Subcutaneous abdominal adipose tissue (tissue), 5 donors: ENCODE data around the gene MARVELD1.

Experiments used
- H3K27ac ChIP-seq: one replicate; pipeline ENCODE4 v1.7.0; 2013; ENCODE audit warnings: low read depth, mild to moderate bottlenecking, inconsistent platforms, low read length, moderate library complexity
- H3K27me3 ChIP-seq, 5 donors: one replicate each; pipeline ENCODE4 v1.7.0; 2013; ENCODE audit warnings: low read length in 5 of 5, inconsistent platforms in 1 of 5; ENCODE audit not compliant: control insufficient read depth in 5 of 5, insufficient read depth in 4 of 5
- H3K36me3 ChIP-seq, 5 donors: one replicate each; pipeline ENCODE4 v1.7.0; 2013; ENCODE audit warnings: low read length in 5 of 5; ENCODE audit not compliant: control insufficient read depth in 5 of 5, insufficient read depth in 5 of 5
- H3K4me1 ChIP-seq, 5 donors: one replicate each; pipeline ENCODE4 v1.7.0; 2013; ENCODE audit warnings: low read length in 5 of 5, mild to moderate bottlenecking in 3 of 5, moderate library complexity in 1 of 5; ENCODE audit not compliant: control insufficient read depth in 5 of 5, insufficient read depth in 5 of 5
- H3K4me3 ChIP-seq, 5 donors: one replicate each; pipeline ENCODE4 v1.7.0; 2013; ENCODE audit warnings: low read length in 5 of 5, low read depth in 1 of 5
- H3K9ac ChIP-seq, 5 donors: one replicate each; pipeline ENCODE4 v1.7.0; 2013; ENCODE audit warnings: low read length in 5 of 5, mild to moderate bottlenecking in 4 of 5, moderate library complexity in 3 of 5
- H3K9me3 ChIP-seq, 5 donors: one replicate each; pipeline ENCODE4 v1.7.0; 2013; ENCODE audit warnings: low read length in 5 of 5; ENCODE audit not compliant: control insufficient read depth in 5 of 5
- donor health status: healthy.
- donor health status: healthy.
- donor health status: healthy.
- donor health status: healthy.
- donor health status: healthy.

The MARVELD1 gene

DNA sequence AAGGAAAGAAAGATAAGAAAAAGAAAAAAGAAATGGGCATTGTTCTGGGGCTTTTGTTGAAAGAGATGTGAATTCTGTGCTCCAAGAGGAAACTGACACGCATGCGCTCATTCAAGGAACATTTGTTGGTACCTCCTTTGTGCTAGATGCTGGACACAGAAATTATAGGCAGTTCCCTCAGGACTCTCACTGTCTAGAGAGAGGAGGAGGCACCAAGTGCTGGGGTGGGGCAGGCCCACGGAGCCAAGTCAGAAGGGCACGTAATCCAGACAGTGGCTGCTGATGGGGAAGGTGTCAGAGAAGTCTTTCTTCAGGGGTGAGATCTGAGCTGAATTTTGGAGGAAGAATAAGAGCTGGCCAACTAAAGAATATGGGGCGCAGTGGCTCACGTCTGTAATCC, 20.5 kb downstream of the MARVELD1 start:
- H3K36me3 ChIP-seq, result peaks cover 0 to 2% (median 0%) of the 10 kb centered on the region in 5 donors
- no peak overlapping the region for H3K4me3 ChIP-seq
- no peaks in the 10 kb centered on the region for H3K27me3 ChIP-seq
- H3K9me3 ChIP-seq, result no peaks in the 10 kb centered on the region
- no peak overlapping the region for H3K27ac ChIP-seq
- peaks cover 3 to 24% (median 17%) of the 10 kb centered on the region in 5 donors for H3K4me1 ChIP-seq
- no peak overlapping the region for H3K9ac ChIP-seq

DNA sequence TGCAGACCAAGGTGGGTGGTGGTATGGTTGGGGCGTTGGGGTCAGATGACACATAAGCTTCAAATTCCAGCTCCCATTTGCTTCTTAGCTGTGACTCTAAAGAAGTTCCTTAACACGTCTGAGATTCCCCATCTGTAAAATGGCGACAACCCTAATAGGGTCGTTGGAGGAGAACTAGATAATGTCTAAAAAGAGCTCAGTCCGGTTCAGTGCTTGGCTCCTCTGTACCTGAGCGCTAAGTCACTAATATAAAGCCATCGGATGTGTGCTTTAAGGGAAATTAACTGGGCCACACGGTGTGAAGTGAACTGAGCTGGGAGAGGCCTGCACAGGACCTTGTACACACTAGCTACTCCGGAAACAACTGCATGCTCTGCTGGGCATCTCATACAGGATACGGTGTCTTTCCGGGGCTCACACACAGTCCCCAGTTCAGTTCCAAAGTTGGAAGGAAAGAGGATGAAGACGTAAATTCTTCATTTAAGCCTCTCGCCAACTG, 22.9 kb downstream of the MARVELD1 start:
- Histone ChIP-seq H3K9ac (peak overlapping the region in 2 of 5 donors; percentile 95 to 96), H3K27ac (no peak overlapping the region), H3K36me3 (peaks cover 7 to 16% (median 12%) of the 10 kb centered on the region in 5 donors), H3K4me3 (peak overlapping the region; percentile 42 to 96 (median 91)), H3K4me1 (peaks cover 3 to 24% (median 17%) of the 10 kb centered on the region in 5 donors), H3K27me3 (no peaks in the 10 kb centered on the region), H3K9me3 (no peaks in the 10 kb centered on the region)

DNA sequence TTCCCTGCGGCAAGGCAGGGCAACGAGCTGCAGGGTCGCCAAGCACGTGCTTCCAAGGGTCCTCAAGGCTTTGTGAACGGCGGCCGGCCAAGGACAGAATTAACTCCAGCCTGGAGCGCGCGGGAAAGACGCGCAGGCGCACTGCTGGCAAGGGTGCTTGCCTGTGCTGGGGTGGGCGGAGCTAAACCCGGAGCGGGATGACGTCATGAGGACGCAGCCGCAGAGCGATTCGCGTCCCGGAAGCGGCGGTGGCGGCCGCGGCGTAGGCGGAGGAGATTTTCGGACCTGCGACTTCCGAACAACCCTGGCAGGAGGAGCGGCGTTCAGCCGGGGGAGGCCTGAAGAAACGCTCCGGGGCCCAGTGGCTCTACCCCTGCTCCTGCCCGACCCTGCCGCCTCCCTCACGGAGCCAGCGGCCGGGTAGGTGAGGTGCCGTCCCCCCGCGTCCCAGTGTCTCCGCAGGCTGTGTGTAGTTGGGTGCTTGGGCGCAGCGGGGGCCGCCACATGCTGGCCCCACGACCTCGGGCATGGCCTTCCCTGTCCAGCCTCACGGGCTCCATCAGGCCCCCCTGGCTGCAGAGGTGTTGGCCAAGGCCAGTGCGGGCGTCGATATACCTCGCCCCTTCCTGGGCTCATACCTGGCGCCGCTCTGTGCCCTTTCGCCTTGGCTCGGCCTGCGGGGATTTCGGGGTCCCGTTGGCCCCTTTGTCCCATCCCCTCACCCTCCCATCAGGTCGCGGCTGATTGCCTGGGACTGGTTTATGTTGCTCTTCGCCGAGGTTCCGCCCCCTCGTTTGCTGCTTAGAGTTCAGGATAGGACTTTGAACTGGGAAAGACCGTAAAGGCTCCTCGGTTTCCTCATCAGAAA, 23.6 kb downstream of the MARVELD1 start, which contains the start of gene ZFYVE27:
ZFYVE27 (plus strand) TSS at position 227 of the 868 bp plus-strand sequence. CDS start 1,350 bp downstream, outside the sequence.
- H3K9me3 ChIP-seq, result no peaks in the 10 kb centered on the region
- peaks cover 3 to 24% (median 17%) of the 10 kb centered on the region in 5 donors for H3K4me1 ChIP-seq
- peak within 1 kb of the TSS; percentile 84 to 99 (median 96) for H3K9ac ChIP-seq
- H3K36me3 ChIP-seq, result peaks cover 7 to 16% (median 15%) of the 10 kb centered on the region in 5 donors
- H3K27ac ChIP-seq, result peak within 1 kb of the TSS; percentile 89
- peak within 1 kb of the TSS; percentile 88 to 96 (median 91) for H3K4me3 ChIP-seq
- H3K27me3 ChIP-seq, result no peaks in the 10 kb centered on the region

DNA sequence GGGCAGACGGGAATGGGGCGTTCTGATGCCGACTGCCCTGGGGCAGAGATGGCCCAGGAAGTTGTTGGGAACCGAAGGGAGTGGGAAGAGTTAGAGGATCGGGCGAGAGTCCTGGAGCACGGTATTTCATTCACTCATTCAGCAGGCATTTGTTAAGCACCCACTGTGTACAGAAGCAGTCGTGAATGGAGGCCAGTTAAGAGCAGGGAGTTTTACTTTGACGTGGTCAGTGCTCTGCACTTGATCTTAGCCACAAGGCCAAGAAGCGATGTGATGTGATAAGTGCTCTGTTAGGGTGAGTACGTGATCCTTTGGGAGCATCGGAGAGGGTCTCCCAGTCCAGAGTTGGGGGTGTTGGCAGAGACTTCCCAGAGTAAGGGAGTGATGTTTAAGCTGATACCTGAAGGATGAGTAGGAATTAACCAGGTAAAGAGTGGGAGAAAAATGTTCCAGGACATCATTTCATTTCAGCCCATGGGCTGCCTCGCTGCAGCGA, 24.3 kb downstream of the MARVELD1 start:
- Histone ChIP-seq H3K36me3 (peaks cover 8 to 17% (median 16%) of the 10 kb centered on the region in 5 donors), H3K4me3 (peak overlapping the region; percentile 88 to 96 (median 91)), H3K9ac (peak overlapping the region; percentile 84 to 99 (median 96)), H3K9me3 (no peaks in the 10 kb centered on the region), H3K4me1 (peaks cover 3 to 25% (median 17%) of the 10 kb centered on the region in 5 donors), H3K27me3 (no peaks in the 10 kb centered on the region), H3K27ac (peak overlapping the region; percentile 89)

DNA sequence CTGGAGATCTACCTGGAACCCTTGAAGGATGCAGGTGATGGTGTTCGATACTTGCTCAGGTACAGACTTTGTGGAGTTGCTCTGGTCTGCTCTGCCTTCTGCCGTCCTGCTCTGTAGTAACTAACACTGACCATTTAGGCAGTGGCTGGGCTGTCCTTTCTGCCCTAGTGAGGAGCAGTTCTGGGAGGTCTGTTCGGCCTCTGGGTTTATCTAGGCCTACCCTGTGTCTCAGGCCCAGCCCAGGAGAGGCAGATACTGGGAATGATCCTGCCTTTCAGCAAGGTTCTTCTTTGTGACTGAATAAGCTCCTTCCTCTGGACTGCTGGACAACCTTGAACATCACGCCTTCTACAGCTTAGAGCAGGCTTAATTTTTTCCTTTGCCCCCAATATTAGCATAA, 25.1 kb downstream of the MARVELD1 start:
- Histone ChIP-seq H3K36me3 (peaks cover 10 to 25% (median 24%) of the 10 kb centered on the region in 5 donors), H3K27me3 (no peaks in the 10 kb centered on the region), H3K4me3 (peak overlapping the region in 1 of 5 donors; percentile 95), H3K4me1 (peaks cover 3 to 33% (median 17%) of the 10 kb centered on the region in 5 donors), H3K9me3 (no peaks in the 10 kb centered on the region), H3K9ac (peak overlapping the region in 2 of 5 donors; percentile 11 to 24), H3K27ac (no peak overlapping the region)

DNA sequence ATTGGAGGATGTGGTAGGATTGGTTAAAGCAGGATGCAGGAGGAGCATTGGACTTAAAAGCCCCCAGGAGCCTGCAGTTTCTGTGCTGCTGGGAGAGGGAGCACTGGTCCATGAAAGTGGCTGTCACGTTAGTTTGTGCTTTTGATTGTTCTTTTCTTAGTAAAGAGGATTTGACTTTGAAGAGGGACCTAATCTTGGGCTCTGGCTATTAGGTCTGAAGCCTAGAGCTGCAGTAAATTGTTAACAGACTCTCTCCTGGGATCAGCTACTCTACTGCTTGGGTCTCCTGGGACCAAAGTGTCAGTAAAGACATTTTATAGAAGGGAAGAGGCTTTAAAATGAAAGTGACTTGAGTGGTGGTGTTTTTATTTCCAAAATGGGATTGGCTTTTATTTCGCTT, 27.1 kb downstream of the MARVELD1 start:
- no peaks in the 10 kb centered on the region for H3K9me3 ChIP-seq
- H3K36me3 ChIP-seq, result peaks cover 13 to 44% (median 39%) of the 10 kb centered on the region in 5 donors
- H3K27ac ChIP-seq, result no peak overlapping the region
- no peak overlapping the region for H3K9ac ChIP-seq
- H3K4me1 ChIP-seq, result peaks cover 3 to 33% (median 17%) of the 10 kb centered on the region in 5 donors
- H3K4me3 ChIP-seq, result no peak overlapping the region
- no peaks in the 10 kb centered on the region for H3K27me3 ChIP-seq

DNA sequence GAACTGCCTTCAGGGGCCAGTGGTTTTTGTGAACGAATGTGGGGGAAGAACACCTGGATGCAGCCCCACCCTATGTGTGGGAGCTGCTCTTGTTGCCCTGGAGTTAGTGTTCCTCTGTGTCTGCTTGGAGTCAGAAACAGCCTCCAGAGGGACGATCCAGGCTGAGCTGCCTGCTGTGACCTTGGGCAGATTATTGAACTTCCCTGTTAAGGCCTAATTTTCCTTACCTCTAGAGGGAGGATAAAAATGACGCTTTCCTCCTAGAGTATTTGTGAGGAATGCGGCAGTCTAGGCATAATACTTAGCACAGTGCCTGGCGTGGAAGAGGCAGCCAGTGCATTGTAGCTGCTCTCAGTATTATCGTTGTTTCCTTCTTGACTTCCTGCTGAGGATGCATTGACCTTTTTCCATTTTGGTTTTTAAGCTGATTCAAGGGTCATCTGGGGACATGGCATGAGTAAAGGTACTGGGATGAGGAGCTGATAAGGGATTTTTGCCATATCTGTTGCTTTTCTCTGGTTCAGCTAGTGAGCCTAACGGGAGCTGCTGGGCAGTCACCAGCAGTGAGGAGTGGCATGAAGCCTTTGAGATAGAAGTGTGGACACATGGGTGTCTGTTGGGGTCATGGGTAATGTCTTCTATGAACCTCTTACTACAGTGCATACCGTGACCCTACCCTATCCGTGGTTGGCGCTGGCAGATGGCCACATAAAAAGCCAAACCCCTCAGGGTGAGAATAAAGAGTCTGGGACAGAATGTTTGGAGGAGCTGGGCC, 29.8 kb downstream of the MARVELD1 start:
- H3K36me3 ChIP-seq, result peaks cover 19 to 68% (median 53%) of the 10 kb centered on the region in 5 donors

DNA sequence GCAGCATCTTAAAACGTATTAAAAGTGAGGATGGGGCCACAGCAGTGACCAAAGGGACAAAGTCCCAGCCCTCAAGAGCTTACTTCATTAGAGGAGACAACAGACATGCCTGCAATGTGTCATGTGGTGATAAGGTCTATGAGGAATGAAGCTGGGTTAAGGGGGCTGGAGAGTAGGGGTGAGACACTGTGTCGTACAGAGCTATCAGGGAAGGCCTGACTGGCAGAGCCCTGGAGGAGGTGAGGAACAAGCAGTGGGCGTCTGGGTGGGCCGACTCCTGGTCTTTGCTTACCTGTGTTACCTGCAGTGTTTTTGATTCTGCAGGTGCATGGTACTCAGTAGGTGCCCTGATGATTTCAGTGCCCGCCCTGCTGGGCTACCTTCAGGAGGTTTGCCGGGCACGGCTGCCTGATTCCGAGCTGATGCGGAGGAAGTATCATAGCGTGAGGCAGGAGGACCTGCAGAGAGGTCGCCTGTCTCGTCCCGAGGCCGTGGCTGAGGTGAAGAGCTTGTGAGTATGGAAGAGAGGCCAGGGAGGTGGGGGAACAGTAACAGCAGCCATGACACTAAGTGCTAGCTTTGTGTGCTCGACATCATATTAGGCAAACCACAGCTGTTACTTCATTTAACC, 31.0 kb downstream of the MARVELD1 start:
- Histone ChIP-seq H3K27me3 (no peaks in the 10 kb centered on the region), H3K36me3 (peaks cover 18 to 76% (median 63%) of the 10 kb centered on the region in 5 donors), H3K9ac (no peak overlapping the region), H3K4me1 (peaks cover 0 to 14% (median 0%) of the 10 kb centered on the region in 5 donors), H3K9me3 (no peaks in the 10 kb centered on the region), H3K27ac (no peak overlapping the region), H3K4me3 (no peak overlapping the region)

More for the DNA sequence above, 29.8 kb downstream of the MARVELD1 start:
- H3K27ac ChIP-seq, result no peak overlapping the region
- H3K27me3 ChIP-seq, result no peaks in the 10 kb centered on the region
- no peaks in the 10 kb centered on the region for H3K9me3 ChIP-seq
- H3K4me3 ChIP-seq, result no peak overlapping the region
- peaks cover 0 to 17% (median 3%) of the 10 kb centered on the region in 5 donors for H3K4me1 ChIP-seq
- H3K9ac ChIP-seq, result peak overlapping the region in 1 of 5 donors; percentile 44

DNA sequence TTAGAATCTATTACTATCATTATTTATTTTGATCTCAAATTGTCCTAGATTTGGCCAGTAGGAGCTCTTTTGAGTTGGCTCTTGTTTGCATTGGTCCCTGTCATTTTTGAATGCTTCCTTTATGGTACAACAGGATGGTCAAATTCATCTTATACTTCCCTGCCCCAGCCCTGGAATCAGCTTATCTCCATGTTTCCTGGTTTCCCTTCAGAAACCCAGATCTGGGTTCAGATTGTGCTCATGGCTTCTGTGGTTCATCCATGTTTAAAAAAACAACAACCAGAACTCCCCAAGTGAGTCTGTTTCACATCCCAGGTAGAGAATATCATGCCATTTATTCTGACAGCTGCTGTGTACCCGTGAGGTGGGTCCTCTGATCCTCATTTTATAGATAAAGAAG, 34.0 kb downstream of the MARVELD1 start:
- no peak overlapping the region for H3K9ac ChIP-seq
- no peaks in the 10 kb centered on the region for H3K9me3 ChIP-seq
- H3K4me3 ChIP-seq, result no peak overlapping the region
- no peak overlapping the region for H3K27ac ChIP-seq
- H3K27me3 ChIP-seq, result no peaks in the 10 kb centered on the region
- peaks cover 9 to 91% (median 78%) of the 10 kb centered on the region in 5 donors for H3K36me3 ChIP-seq
- H3K4me1 ChIP-seq, result peaks cover 0 to 10% (median 0%) of the 10 kb centered on the region in 5 donors
